ENCODE results near the gene TMEM42.

TMEM42 gene

DNA sequence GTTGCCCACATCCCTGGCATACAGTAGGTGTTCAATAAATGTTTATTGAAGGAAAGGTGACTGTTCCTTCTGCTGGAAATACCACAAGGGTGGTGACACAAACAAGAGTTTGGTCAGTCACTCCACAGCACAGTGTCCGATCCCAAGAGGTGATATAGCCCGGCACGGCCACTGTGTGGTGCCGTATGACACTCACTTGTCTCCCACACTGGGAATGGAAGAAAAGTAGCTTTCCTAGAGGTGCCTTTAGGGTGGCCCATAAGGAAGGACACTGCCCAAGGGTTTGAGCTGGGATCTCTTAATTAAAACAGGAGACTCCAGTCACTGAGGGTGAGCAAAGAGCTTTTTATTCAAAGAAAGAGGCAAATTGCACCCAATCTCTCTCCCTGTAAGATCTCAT is 53.2 kb downstream of the TMEM42 start:
- DNase-seq = no peak
